ENCODE results near the gene CRYZL1. TPM values are rescaled to one million over a fixed set of nuclear protein-coding genes. Genes with fewer than 3 reads are reported as not detected.
"Not testable (repeated sequence)": the region's sequence is repeated elsewhere in the genome, so short reads cannot be mapped to it uniquely, and the experiment has no call there.

Gene CRYZL1
- total RNA-seq, 1 experiment from 2014 or later = 29.0 TPM

DNA sequence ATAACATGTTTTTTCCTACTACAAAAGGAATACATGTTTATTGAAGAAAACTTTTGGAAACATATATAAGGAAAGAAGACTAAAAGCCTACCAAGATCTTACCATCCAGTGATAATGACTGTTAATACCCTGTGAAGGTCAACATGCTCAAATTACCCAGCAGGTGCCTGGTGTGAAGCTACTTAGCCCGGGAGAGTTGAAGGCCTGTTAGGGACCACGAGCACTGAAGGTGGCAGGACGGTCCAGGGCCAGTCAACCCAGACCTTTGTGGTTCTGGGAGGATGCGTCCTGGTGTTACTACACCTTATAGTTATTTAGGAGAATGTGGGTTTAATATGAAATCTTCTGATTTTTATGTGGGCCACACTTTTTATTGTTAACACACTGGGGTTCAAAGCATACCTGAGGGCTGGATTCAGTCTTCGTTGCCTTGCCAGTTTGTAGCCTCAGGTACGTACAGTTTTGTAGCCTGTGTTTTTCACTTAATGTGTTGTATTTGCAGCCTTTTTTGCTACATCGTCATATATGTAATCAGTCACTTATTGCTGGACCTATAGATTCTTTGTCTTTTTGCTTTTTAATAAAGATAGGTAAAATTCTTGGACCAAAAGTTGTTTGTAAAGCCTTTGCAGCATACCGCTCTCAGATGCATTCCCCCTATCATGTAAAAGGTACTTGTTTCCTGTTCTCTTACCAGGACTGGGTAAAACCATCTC, 10.6 kb upstream of the CRYZL1 start:
- H3K27me3 ChIP-seq = no peaks in the 10 kb centered on the region
- no peaks in the 10 kb centered on the region for H3K36me3 ChIP-seq
- H3K9me3 ChIP-seq (replicated peaks) = no peaks in the 10 kb centered on the region; the same call in 1 of the 2 replicates
- peaks cover 37% of the 10 kb centered on the region for H3K4me1 ChIP-seq
- H3K4me3 ChIP-seq = no peak overlapping the region
- peak; percentile 9 to 51 for DNase-seq
- no peak overlapping the region for H3K27ac ChIP-seq

DNA sequence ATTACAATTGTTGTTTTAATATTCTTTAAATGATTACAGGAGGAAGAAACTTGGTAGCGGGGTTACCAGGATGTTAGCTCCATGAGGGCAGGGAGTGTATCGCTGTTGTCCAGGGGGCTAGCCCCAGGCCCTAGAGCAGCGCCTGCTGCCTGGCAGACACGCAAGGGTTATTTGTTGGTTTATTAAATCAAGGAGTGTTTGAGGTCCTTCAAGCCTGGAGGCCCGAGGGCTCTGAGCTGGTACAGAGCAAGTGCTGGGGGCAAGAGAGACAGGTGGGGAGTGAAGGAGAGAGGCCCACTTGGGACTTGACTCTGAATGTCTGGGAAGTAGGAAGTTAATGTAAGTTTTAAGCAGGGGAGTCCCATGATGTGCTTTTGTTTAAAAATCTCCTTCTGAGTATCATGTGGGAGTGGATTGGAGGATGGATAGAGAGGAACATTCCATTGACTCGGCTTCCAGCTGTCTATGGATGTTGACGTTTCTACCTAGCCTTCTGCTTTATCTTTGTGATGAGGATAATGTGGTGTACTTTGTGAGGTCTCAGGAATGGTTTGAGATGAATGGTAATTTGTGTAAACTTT, 9.5 kb upstream of the CRYZL1 start:
- no peaks in the 10 kb centered on the region for H3K27me3 ChIP-seq
- H3K9me3 ChIP-seq (replicated peaks) = no peaks in the 10 kb centered on the region; the same call in 1 of the 2 replicates
- no peak overlapping the region for H3K27ac ChIP-seq
- no peaks in the 10 kb centered on the region for H3K36me3 ChIP-seq
- H3K4me3 ChIP-seq = no peak overlapping the region
- peaks cover 35% of the 10 kb centered on the region for H3K4me1 ChIP-seq
- DNase-seq = peak; percentile 49 to 60

DNA sequence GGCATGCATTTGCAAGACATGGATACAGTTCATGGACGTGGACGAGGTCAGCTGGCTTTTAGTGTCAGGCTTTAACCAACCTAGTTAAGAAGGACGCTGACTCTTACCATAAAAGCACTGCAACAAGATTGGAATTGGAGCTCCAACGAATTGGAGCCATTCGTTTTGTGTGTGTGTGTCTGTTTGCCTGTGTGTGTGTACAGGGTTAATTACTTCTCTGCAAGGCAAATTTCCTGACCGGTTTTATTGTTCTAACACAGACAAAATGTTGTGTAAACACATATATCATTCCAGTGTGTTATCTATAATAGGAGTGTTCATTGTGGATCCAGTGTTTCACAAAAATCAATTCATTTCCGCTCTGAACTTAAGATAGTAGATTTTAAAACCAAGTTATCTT, 8.7 kb upstream of the CRYZL1 start:
- H3K27me3 ChIP-seq = no peaks in the 10 kb centered on the region
- H3K9me3 ChIP-seq (replicated peaks) = no peaks in the 10 kb centered on the region; the same call in 1 of the 2 replicates
- no peak overlapping the region for H3K4me3 ChIP-seq
- no peak overlapping the region for H3K27ac ChIP-seq
- H3K4me1 ChIP-seq = peaks cover 28% of the 10 kb centered on the region
- H3K36me3 ChIP-seq = no peaks in the 10 kb centered on the region
- no peak for DNase-seq

DNA sequence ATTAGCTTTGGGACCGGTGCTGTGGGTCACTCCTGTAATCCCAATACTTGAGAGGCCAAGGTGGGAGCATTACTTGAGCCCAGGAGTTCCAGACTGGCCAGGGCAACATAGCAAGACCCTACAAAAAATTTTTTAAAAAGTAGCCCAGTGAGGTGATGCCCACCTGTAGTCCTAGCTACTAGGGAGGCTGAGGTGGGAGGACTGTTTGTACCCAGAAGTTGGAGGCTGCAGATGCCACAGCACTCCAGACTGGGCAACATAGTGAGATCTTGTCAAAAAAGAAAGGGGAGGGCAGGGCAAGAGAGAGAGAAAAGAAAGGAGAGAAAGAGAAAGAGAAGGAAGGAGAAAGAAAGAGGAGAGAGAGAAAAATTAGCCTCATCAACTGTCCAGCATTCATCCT, 7.0 kb upstream of the CRYZL1 start:
- Histone ChIP-seq H3K4me3 (no peak overlapping the region), H3K27me3 (no peaks in the 10 kb centered on the region), H3K36me3 (no peaks in the 10 kb centered on the region), H3K9me3 (replicated peaks) (no peaks in the 10 kb centered on the region; the same call in 1 of the 2 replicates), H3K27ac (no peak overlapping the region), H3K4me1 (peaks cover 28% of the 10 kb centered on the region)
- no peak for DNase-seq

DNA sequence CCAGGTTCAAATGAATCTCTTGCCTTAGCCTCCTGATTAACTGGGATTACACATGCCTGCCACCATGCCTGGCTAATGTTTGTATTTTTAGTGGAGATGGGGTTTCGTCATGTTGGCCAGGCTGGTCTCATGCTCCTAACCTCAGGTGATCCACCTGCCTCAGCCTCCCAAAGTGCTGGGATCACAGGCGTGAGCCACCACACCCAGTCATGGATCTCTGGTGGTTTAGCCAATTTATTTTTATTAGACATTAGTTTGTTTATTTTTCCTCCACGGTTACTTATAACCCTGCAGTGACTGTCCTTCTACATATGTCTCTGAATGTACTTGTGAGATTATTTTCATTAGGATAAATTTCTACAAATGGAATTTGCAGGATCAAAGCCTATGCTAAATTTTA, 6.0 kb upstream of the CRYZL1 start:
- Histone ChIP-seq H3K27me3 (no peaks in the 10 kb centered on the region), H3K4me1 (peaks cover 28% of the 10 kb centered on the region), H3K9me3 (replicated peaks) (no peaks in the 10 kb centered on the region; the same call in 1 of the 2 replicates), H3K4me3 (no peak overlapping the region), H3K27ac (no peak overlapping the region), H3K36me3 (no peaks in the 10 kb centered on the region)
- no peak for DNase-seq

DNA sequence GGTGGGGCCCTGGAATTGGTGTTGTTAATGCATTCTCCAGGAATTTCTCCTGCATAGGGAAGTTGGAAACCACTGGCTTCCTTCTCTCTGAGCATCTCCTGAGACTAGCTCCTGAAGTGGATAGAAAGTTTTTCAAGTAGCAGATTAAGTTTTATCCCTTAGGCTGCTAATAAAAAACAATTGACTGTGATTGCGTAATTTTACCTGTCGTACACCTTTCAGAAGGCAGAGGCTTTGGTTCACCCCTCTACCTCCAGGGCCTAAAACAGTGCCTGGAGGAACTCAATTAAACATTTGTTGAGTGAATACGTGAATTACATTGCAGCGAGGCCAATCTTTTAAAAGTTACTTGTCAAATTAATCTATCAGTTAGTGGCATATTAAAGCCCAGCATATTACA, 4.2 kb upstream of the CRYZL1 start:
- no peaks in the 10 kb centered on the region; the same call in 1 of the 2 replicates for H3K9me3 ChIP-seq (replicated peaks)
- no peak overlapping the region for H3K4me3 ChIP-seq
- H3K27me3 ChIP-seq = no peaks in the 10 kb centered on the region
- H3K4me1 ChIP-seq = peaks cover 12% of the 10 kb centered on the region
- DNase-seq = no peak
- no peak overlapping the region for H3K27ac ChIP-seq
- H3K36me3 ChIP-seq = no peaks in the 10 kb centered on the region

DNA sequence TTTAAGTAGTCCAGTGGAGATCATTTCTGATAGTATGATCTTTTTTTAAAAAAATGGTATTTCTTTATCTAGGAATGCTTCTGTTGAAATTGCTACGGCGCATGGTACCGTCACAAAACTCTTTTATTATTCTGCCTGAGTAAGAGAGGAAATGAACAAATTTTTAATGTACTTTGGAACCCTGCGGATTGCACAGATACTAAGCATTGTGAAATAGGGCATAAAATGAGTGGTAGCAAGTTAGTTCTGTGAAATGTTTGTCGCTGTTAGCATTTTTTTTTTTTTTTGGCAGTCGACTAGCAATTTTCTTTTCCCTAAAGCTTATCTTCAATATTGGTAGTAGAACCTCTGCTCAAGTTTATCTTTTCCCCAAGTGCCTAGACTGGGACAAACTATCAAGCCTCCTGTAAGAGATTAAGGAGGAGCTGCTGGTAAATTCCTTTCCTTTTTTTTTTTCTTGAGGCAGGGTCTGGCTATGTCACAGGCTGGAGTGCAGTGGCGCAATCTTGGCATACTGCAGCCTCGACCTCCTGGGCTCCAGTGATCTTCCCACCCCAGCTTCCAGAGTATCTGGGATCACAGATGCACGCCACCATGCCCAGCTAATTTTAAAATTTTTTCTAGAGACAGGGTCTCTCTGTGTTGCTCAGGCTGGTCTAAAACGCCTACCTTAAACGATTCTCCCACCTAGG, 3.0 kb upstream of the CRYZL1 start:
- H3K27ac ChIP-seq = no peak overlapping the region
- no peak for DNase-seq
- H3K27me3 ChIP-seq = no peaks in the 10 kb centered on the region
- H3K9me3 ChIP-seq (replicated peaks) = no peaks in the 10 kb centered on the region
- no peaks in the 10 kb centered on the region for H3K36me3 ChIP-seq
- H3K4me1 ChIP-seq = peaks cover 10% of the 10 kb centered on the region
- H3K4me3 ChIP-seq = no peak overlapping the region; the same call in 1 of the 2 replicates

DNA sequence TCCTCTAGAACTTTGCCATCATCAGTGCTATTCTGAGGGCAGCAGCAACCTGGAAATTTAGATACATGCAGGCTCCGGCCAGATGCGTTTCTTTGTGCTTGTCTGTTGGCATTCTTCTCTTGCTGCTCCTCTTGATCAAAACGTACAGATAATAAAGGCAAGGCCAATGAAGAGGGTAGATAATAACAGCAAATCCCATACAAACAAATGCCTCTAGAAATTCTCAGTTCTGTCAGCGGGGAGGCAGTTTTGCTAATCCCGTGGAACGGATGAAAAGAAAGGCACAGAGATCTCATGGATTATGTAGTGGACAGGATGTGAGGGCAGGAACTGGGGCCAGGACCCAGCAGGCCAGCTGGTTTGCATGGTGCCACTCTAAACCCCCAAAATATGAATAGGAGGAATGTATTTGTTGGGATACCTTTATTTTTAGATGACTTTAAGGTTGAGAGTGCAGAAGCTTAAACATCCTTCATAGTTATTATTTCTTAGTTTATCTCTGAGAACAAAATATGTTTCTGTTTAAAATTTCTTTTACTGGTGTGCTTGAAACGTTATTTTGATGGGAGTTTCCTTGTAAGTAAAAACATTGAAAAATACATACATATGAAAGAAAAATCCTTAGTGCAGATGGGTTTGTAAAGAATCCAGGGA, 2.2 kb upstream of the CRYZL1 start:
- peak; percentile 23 to 55 for DNase-seq
- no peaks in the 10 kb centered on the region for H3K9me3 ChIP-seq (replicated peaks)
- H3K27me3 ChIP-seq = no peaks in the 10 kb centered on the region
- peak overlapping the region; percentile 67 for H3K4me3 ChIP-seq
- peak overlapping the region; percentile 20; the same call in 1 of the 2 replicates for H3K27ac ChIP-seq
- H3K4me1 ChIP-seq = peaks cover 10% of the 10 kb centered on the region
- no peaks in the 10 kb centered on the region for H3K36me3 ChIP-seq

DNA sequence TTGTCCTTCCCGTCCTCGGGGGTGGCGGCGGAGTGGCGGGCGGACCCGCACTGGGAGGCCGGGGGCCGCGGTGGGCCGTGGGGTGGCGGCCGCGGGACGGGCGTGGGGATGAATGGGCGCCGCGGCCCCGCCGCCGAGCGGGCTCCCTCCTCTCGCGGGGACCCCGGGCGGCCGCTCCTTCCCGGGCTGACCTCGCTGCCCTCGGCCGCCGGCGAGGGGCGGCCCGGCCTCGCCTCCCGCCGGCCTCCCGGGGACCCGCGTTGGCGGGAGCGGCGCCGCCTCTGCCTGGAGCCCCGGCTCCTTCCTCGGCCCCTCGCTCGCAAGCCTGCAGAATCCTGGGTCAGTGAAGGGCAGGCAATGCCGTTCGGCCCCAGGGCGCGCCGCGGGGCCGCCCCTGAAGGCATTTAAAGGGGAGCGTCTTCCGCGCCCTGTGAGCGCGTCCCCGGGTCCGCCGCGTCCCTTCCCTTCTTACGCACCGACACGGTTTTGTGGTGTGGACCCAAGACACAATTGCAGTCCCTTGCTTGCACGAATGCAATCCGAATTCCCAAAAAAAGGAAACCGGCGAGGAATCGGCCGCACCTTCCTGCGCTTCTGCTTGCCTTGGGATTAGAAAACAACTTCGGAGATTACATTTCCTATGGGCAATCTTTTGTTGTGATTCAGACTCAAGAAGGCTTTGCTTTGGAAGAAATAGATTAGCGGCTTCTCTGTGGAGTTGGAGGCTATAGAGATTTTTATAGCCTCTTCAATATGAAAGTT, 1.5 kb upstream of the CRYZL1 start:
- DNase-seq = peak; percentile 47 to 56
- Histone ChIP-seq H3K4me1 (peaks cover 8% of the 10 kb centered on the region), H3K4me3 (peak overlapping the region; percentile 67), H3K27ac (peak overlapping the region; percentile 20; the same call in 1 of the 2 replicates), H3K27me3 (no peaks in the 10 kb centered on the region), H3K36me3 (no peaks in the 10 kb centered on the region), H3K9me3 (replicated peaks) (no peaks in the 10 kb centered on the region)

DNA sequence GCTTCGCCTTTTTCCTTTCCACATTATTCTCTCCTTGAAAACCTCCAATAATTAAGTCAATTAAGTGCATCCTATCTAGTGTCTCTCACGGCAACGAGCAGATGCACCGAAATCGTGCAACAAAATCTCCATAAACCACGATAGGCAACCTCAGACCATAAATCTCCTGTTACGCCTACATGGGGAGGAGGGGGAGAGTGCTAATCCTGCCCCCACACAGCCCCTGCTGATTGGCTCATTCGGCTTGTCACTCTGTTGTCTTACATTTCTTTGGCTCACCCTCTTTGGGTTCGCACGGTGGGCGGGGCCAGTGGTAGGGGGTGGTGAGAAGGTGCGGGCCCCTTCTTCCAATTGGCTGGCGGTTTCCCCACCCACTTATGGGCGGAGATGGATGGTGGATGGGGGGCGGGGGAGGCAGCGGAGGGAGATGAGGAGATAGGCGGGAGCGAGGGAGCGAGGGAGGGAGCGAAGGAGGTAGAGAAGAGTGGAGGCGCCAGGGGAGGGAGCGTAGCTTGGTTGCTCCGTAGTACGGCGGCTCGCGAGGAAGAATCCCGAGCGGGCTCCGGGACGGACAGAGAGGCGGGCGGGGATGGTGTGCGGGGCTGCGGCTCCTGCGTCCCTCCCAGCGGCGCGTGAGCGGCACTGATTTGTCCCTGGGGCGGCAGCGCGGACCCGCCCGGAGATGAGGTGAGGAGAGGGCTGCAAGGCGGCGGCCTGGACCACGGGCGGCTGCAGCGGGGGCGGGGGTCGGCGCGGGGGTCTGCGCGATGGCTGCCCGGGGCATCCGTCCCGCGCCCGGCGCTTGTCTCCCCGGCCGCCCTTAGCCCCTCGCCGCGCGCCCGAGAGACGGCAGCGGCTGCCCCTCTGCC, 720 bp upstream of the CRYZL1 start, which contains the start of gene ITSN1:
TSS of gene ITSN1 (plus strand) at position 475 of the 869 bp plus-strand sequence. CDS start 76,328 bp downstream, outside the sequence.
- H3K4me1 ChIP-seq = peaks cover 2% of the 10 kb centered on the region
- no peaks in the 10 kb centered on the region for H3K9me3 ChIP-seq (replicated peaks)
- H3K4me3 ChIP-seq = peak within 1 kb of the TSS; percentile 67
- H3K27me3 ChIP-seq = no peaks in the 10 kb centered on the region
- H3K36me3 ChIP-seq = no peaks in the 10 kb centered on the region
- peak; percentile 100 for DNase-seq
- peak within 1 kb of the TSS; percentile 66 for H3K27ac ChIP-seq

DNA sequence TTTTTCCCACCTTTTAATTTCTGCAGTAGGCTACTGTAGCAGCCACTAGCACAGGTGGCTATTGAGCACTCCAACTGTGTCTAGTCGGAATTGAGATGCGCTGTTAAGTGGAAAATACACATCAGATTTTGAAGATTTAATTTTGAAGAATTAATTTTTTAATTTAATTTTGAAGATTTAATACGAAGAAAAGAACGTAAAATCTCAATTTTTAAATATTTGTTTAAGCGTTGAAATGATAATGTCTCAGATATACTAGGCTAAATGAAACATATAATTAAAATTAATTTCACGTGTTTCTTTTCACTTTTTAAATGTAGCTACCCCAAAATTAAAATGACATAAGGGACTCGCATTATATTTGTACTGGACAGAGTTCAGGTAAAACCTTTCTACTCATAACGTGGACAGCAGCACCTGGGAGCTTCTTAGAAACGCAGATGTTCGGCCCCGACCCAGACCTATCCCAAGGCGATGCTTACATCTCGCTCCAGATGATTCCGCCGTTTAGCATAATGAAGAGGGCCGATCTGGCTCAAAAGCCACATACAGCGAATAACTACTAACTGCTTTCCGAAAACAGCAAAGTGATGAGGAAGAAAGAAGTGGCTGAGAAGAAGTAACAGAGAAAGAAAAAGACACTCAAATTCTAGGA, 717 bp downstream of the CRYZL1 start:
- DNase-seq = no peak

DNA sequence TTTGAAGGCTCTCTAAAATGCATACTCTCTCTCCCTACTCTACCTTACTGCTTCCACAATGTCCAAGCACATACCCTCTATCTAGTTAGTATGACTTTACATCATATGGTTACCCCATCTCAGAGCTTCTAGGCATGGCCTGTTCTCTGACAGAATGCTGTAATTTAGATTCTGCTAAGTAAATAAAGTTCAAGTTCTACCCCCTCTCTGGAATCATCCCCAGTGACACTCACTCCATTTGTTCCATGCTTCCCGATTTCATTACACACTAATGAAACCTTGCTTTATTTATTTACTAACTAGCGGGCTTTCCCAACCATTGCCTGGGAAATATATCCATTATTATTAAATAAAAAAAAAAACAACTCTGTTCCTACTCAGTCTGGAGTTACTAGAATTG, 7.3 kb downstream of the CRYZL1 start:
- 0 out of 2 replicates have a peak, but pooled peaks cover 2% of the 10 kb centered on the region for H3K4me1 ChIP-seq
- H3K27ac ChIP-seq = no peak overlapping the region
- no peak for DNase-seq
- H3K9me3 ChIP-seq (replicated peaks) = no peaks in the 10 kb centered on the region
- H3K4me3 ChIP-seq = no peak overlapping the region
- peaks cover 33% of the 10 kb centered on the region for H3K36me3 ChIP-seq
- H3K27me3 ChIP-seq = no peaks in the 10 kb centered on the region

More for the DNA sequence above, 717 bp downstream of the CRYZL1 start:
- H3K36me3 ChIP-seq = peaks cover 4% of the 10 kb centered on the region
- H3K4me3 ChIP-seq = peak overlapping the region; percentile 67
- H3K27me3 ChIP-seq = no peaks in the 10 kb centered on the region
- peak overlapping the region; percentile 66; the same call in 1 of the 2 replicates for H3K27ac ChIP-seq
- H3K4me1 ChIP-seq = peaks cover 4% of the 10 kb centered on the region; the same call in 1 of the 2 replicates
- H3K9me3 ChIP-seq (replicated peaks) = no peaks in the 10 kb centered on the region

DNA sequence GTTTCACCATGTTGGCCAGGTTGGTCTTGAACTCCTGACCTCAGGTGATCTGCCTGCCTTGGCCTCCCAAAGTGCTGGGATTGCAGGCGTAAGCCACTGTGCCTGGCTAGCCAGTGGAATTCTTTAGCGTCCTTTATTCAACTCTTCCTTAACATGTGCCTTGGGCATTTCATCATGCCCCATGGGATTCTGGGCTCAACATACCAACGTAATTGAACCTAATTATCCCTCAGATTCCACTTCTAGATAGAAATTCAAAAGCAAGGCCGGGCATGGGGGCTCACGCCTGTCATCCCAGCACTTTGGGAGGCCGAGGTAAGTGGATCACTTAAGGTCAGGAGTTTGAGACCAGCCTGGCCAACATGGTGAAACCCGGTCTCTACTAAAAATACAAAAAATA, 15.4 kb downstream of the CRYZL1 start:
- not testable (repeated sequence) for H3K27me3 ChIP-seq; H3K27ac ChIP-seq; H3K9me3 ChIP-seq (replicated peaks); DNase-seq; H3K4me1 ChIP-seq; H3K4me3 ChIP-seq
- H3K36me3 ChIP-seq = peaks cover 31% of the 10 kb centered on the region

Measured in SJCRH30 (cell line).